Body of pancreas (tissue), 4 donors: ENCODE data around the gene PI16. TPM values are rescaled to one million over a fixed set of nuclear protein-coding genes. Genes with fewer than 3 reads are reported as not detected.

Experiments used
- ATAC-seq: fragments of 150-250 bp; one replicate; pipeline ENCODE4 v1.9.1; 2016
- DNase-seq, 4 donors: peaks; one replicate each; pipeline ENCODE4 v3.0.0-alpha.2; 2019
- H3K27ac ChIP-seq, 4 donors: fragments of 200-600 bp; sonication (generic); 1 replicate in 3 of 4; 2 replicates in 1 of 4; pipeline versions ENCODE4 v1.5.1 to v1.6.1; 2016 to 2019; ENCODE audit warnings: mild to moderate bottlenecking in 1 of 4, mixed read lengths in 1 of 4, moderate library complexity in 1 of 4
- H3K27me3 ChIP-seq, 2 donors: fragments of 200-600 bp; sonication (generic); one replicate each; pipeline ENCODE4 v1.6.0; 2016; ENCODE audit warnings: mild to moderate bottlenecking in 1 of 2
- H3K36me3 ChIP-seq, 2 donors: fragments of 200-600 bp; sonication (generic); replicated peaks in 1 of 2; 2 replicates each; pipeline ENCODE4 v1.5.1; 2016; ENCODE audit warnings: low read depth in 2 of 2; ENCODE audit not compliant: insufficient read depth in 1 of 2
- H3K4me1 ChIP-seq: fragments of 200-600 bp; sonication (generic); one replicate; pipeline ENCODE4 v1.6.0; 2016
- H3K4me3 ChIP-seq, 2 donors: fragments of 200-600 bp; sonication (generic); 1 replicate in 1 of 2; 2 replicates in 1 of 2; pipeline ENCODE4 v1.5.1; 2016 to 2019
- H3K9me3 ChIP-seq, 3 donors: fragments of 200-600 bp; sonication (generic); 1 replicate in 2 of 3; 2 replicates in 1 of 3; pipeline ENCODE4 v1.5.1; 2016
- CTCF ChIP-seq, 7 experiments: fragments of 450-650 bp in 4 of 7; fragments of 200-600 bp in 3 of 7; sonication (generic) in 3 of 7; IDR thresholded peaks; one replicate each; pipeline ENCODE4 v1.5.1; 2016 to 2019; ENCODE audit warnings: antibody characterized with exemption in 7 of 7
- POLR2A ChIP-seq, 3 donors: fragments of 450-650 bp; IDR thresholded peaks; one replicate each; pipeline ENCODE4 v1.6.1; 2016; ENCODE audit warnings: antibody characterized with exemption in 3 of 3, mild to moderate bottlenecking in 2 of 3
- WGBS, 2 donors: methylation state at CpG; one replicate each; pipeline ENCODE4 v1.1.5; 2017; 5-methylcytosine and 5-hydroxymethylcytosine counted together
- intact Hi-C: fragments of 100-400 bp; cut with DNase I; formaldehyde crosslinking; loops from one replicate; pipeline ENCODE4 v1.15.1; 2023
- total RNA-seq, 2 donors: library from RNA; depleted of rRNA; stranded (reverse); fragments of >200 nt; gene quantifications; one replicate each; pipeline ENCODE4 v1.1.0, GENCODE V29; 2016

Gene PI16
- total RNA-seq, 2 donors from 2014 or later, result 0.33 to 3.1 TPM

- no peaks in the 10 kb centered on the region for H3K9me3 ChIP-seq
- H3K27me3 ChIP-seq, result no peaks in the 10 kb centered on the region
- intact Hi-C loops, result no loop called here
- H3K4me3 ChIP-seq, result no peak overlapping the region
- 69 to 82% methylated on average over 14 of the region's 14 CpGs for WGBS, 2 donors
- no peak overlapping the region for H3K27ac ChIP-seq
- peaks cover 3% of the 10 kb centered on the region for H3K4me1 ChIP-seq
- TF ChIP-seq POLR2A (IDR thresholded peaks at IDR 0.05) (no peak), CTCF (IDR thresholded peaks at IDR 0.05) (no peak)
- peaks cover 59 to 63% of the 10 kb centered on the region in 2 donors for H3K36me3 ChIP-seq
- DNase-seq (no peak), ATAC-seq (no peak)
These were observed 17.6 kb downstream of the PI16 start for GRCh38 chr6:36971921-36972673.

GRCh38 chr6:36973190-36973589 is 18.7 kb downstream of the PI16 start:
- H3K9me3 ChIP-seq, result no peaks in the 10 kb centered on the region
- DNase-seq, result no peak
- intact Hi-C loops, result no loop called here

GRCh38 chr6:36973647-36974046 is 19.1 kb downstream of the PI16 start:
- no peak for ATAC-seq
- peaks cover 61 to 62% of the 10 kb centered on the region in 2 donors for H3K36me3 ChIP-seq
- H3K9me3 ChIP-seq, result no peaks in the 10 kb centered on the region
- DNase-seq, result no peak
- no peak overlapping the region for H3K27ac ChIP-seq
- intact Hi-C loops, result no loop called here
- H3K27me3 ChIP-seq, result no peaks in the 10 kb centered on the region
- WGBS, 2 donors, result 89 to 91% methylated on average over 4 of the region's 4 CpGs
- H3K4me1 ChIP-seq, result peaks cover 3% of the 10 kb centered on the region
- H3K4me3 ChIP-seq, result no peak overlapping the region
- TF ChIP-seq POLR2A (IDR thresholded peaks at IDR 0.05), result no peak

More at GRCh38 chr6:36973190-36973589, 18.7 kb downstream of the PI16 start:
- TF ChIP-seq POLR2A (IDR thresholded peaks at IDR 0.05), result no peak
- no peak for TF ChIP-seq CTCF (IDR thresholded peaks at IDR 0.05)
- ATAC-seq, result no peak
- H3K36me3 ChIP-seq, result peaks cover 62 to 64% of the 10 kb centered on the region in 2 donors
- no peak overlapping the region for H3K27ac ChIP-seq
- WGBS, 2 donors, result 82 to 100% methylated on average over 1 of the region's 1 CpG
- peaks cover 3% of the 10 kb centered on the region for H3K4me1 ChIP-seq
- H3K4me3 ChIP-seq, result no peak overlapping the region
- H3K27me3 ChIP-seq, result no peaks in the 10 kb centered on the region

GRCh38 chr6:36975231-36976006 is 20.9 kb downstream of the PI16 start:
- no peak overlapping the region for H3K4me3 ChIP-seq
- TF ChIP-seq CTCF (IDR thresholded peaks at IDR 0.05), result no peak
- TF ChIP-seq POLR2A (IDR thresholded peaks at IDR 0.05), result no peak
- ATAC-seq, result no peak
- peaks cover 16% of the 10 kb centered on the region for H3K4me1 ChIP-seq
- no peak overlapping the region for H3K27ac ChIP-seq
- 89 to 98% methylated on average over 5 to 7 of the region's 7 CpGs for WGBS, 2 donors
- no peaks in the 10 kb centered on the region for H3K9me3 ChIP-seq
- DNase-seq, result no peak
- H3K36me3 ChIP-seq, result peaks cover 43 to 48% of the 10 kb centered on the region in 2 donors
- intact Hi-C loops, result loop anchor here (5.0 kb wide), 1 partner anchor 83 kb away; no protein-coding TSS in a partner anchor
- no peaks in the 10 kb centered on the region for H3K27me3 ChIP-seq

- intact Hi-C loops, result loop anchor here (5.0 kb wide), 1 partner anchor 84 kb away; no protein-coding TSS in a partner anchor
These were observed 21.4 kb downstream of the PI16 start for GRCh38 chr6:36976007-36976264.

More at GRCh38 chr6:36976007-36976264, 21.4 kb downstream of the PI16 start:
- 92 to 94% methylated on average over 4 of the region's 4 CpGs for WGBS, 2 donors
- no peaks in the 10 kb centered on the region for H3K27me3 ChIP-seq
- TF ChIP-seq CTCF (IDR thresholded peaks at IDR 0.05) (no peak), POLR2A (IDR thresholded peaks at IDR 0.05) (no peak)
- DNase-seq, result no peak
- no peak for ATAC-seq
- no peak overlapping the region for H3K4me3 ChIP-seq
- peaks cover 21% of the 10 kb centered on the region for H3K4me1 ChIP-seq
- peaks cover 38 to 46% of the 10 kb centered on the region in 2 donors for H3K36me3 ChIP-seq
- no peaks in the 10 kb centered on the region for H3K9me3 ChIP-seq
- no peak overlapping the region for H3K27ac ChIP-seq
